Stimulated activated naive CD4-positive, alpha-beta T cell (primary cell): Measurements from ENCODE around the gene ANKRD13B.

Experiments used
- DNase-seq, 6 experiments: peaks; one replicate each; lab custom pipeline; 2025; lab: John Stamatoyannopoulos, UW

ANKRD13B gene

GRCh38 chr17:29594519-29595090 is 1.7 kb downstream of the ANKRD13B start:
- DNase-seq = no peak

DNA sequence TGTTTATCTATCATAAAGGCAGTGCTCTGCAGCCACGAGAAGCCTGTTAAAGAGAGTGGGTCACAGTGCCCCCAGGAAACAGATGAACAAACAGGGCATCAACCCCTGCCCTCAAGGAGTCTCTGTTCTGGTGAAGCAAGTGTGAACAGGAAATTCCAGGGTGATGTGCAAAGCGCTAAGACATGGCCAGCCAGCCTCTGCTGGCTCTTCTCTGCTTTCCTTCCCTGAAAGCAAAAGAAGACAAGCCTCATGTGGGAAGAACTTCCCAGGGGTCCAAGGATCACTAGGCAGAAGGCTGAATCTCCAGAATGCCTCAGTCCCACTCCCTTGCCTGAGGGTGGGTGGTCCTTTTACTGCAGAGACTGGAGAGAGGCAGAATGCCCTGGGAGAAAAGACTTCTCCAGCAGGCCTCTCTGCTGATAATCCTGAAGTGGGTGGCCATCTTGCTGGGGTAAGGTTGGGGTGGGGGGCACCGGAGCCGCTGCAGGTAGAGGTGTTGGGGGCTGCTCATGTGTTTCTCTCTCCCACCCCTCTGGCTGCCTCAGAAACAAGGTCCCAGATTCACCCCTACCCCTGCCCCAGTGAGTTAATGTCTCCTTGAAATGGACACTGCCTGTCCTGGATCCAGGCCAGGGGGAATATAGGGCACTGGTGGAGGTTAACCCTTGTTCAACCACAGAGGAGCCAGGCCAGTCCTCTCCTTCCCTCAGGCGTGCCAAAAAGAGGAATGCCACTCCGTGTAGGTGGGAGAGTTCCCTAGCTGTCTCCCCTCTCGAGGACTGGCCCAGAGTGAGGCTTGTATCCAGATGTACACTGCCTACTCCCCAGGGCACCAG is 2.4 kb downstream of the ANKRD13B start:
- DNase-seq = no peak

GRCh38 chr17:29595943-29596774 is 3.2 kb downstream of the ANKRD13B start:
- no peak for DNase-seq

- DNase-seq = no peak
These were observed 3.9 kb downstream of the ANKRD13B start for GRCh38 chr17:29596811-29597210.

- no peak for DNase-seq
These were observed 4.6 kb downstream of the ANKRD13B start for GRCh38 chr17:29597361-29598172.

- DNase-seq = no peak
These were observed 10.3 kb downstream of the ANKRD13B start for GRCh38 chr17:29603109-29603674.

GRCh38 chr17:29607557-29608195 is 14.7 kb downstream of the ANKRD13B start:
- DNase-seq = no peak

GRCh38 chr17:29608986-29609385 is 16.1 kb downstream of the ANKRD13B start:
- no peak for DNase-seq

DNA sequence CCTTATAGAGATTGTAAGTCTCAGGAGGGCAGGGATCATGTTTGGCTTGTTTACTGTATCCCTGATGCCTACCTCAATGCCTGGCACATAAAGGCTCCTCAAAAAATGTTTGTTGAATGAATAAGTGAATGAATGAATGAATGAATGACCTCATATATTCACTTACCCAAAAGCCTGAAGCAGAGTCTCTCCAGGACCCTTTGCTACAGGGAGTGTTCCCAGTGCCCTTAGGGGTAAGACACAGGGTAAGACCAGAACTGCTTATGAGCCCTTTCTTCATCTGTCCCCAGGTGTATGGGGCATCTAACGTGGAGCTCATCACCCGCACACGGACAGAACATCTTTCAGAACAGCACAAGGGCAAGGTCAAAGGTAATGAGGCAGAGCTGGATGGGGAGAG is 17.5 kb downstream of the ANKRD13B start:
- no peak for DNase-seq

- DNase-seq = no peak
These were observed 18.6 kb downstream of the ANKRD13B start for GRCh38 chr17:29611351-29612093.

- DNase-seq = no peak
These were observed 19.1 kb downstream of the ANKRD13B start for GRCh38 chr17:29612094-29612403.

- DNase-seq = no peak
These were observed 19.7 kb downstream of the ANKRD13B start for GRCh38 chr17:29612404-29613280.

GRCh38 chr17:29613352-29613837 is 20.5 kb downstream of the ANKRD13B start:
- peak; percentile 72 to 91 (median 89) for DNase-seq

GRCh38 chr17:29613856-29614255 is 20.9 kb downstream of the ANKRD13B start:
- DNase-seq = no peak

- no peak for DNase-seq
These were observed 21.6 kb downstream of the ANKRD13B start for GRCh38 chr17:29614349-29615047.

DNA sequence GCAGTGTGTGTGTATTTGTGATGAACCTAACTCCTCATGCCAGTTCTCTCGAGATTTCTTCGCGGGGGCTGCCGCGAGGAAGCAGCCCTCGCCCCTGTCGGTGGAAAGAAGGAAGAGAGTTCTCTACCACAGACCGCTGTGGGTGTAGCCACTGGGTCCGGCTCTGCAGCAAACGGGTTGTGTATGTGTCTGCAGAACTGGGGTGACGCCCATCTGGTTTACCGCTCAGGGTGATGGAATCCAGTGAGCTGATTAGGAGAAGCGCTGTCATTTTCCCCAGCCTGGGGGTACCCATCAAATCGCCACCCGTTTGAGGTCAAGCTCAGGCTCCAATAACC is 22.1 kb downstream of the ANKRD13B start:
- DNase-seq = peak; percentile 42 to 78 (median 57)

GRCh38 chr17:29615492-29616299 is 22.8 kb downstream of the ANKRD13B start:
- DNase-seq = peak; percentile 64 to 87 (median 77)
